Stimulated activated CD8-positive, alpha-beta memory T cell treated with anti-CD3 and anti-CD28 coated beads, Interleukin-7, amount 100 ng/mL, for 4 hours (primary cell): ENCODE results near the gene THSD4.
"Not testable (repeated sequence)": the region's sequence is repeated elsewhere in the genome, so short reads cannot be mapped to it uniquely, and the experiment has no call there.

ENCODE experiments used
- DNase-seq, 2 donors: peaks; one replicate each; pipeline ENCODE4 v3.0.0-alpha.2; 2020; ENCODE audit warnings: low read depth in 2 of 2

THSD4 gene

GRCh38 chr15:71121442-71121841 is 6.2 kb downstream of the THSD4 start:
- no peak for DNase-seq

- DNase-seq = no peak
Measured at GRCh38 chr15:71124937-71125790, 9.9 kb downstream of the THSD4 start.

- DNase-seq = no peak
Measured at GRCh38 chr15:71125831-71126450, 10.7 kb downstream of the THSD4 start.

GRCh38 chr15:71127083-71127482 is 11.8 kb downstream of the THSD4 start:
- no peak for DNase-seq

GRCh38 chr15:71128159-71128558 is 12.9 kb downstream of the THSD4 start:
- not testable (repeated sequence) for DNase-seq

- DNase-seq = no peak
Measured at GRCh38 chr15:71128939-71129562, 13.8 kb downstream of the THSD4 start.

- no peak for DNase-seq
Measured at GRCh38 chr15:71129669-71130068, 14.4 kb downstream of the THSD4 start.

GRCh38 chr15:71131601-71132362 is 16.5 kb downstream of the THSD4 start:
- DNase-seq = no peak

GRCh38 chr15:71133747-71134472 is 18.6 kb downstream of the THSD4 start:
- no peak for DNase-seq

GRCh38 chr15:71136159-71136783 is 21.0 kb downstream of the THSD4 start:
- DNase-seq = no peak

- no peak for DNase-seq
Measured at GRCh38 chr15:71136793-71137518, 21.7 kb downstream of the THSD4 start.

- no peak for DNase-seq
Measured at GRCh38 chr15:71138473-71138872, 23.2 kb downstream of the THSD4 start.

GRCh38 chr15:71139241-71139640 is 24.0 kb downstream of the THSD4 start:
- no peak for DNase-seq

- no peak for DNase-seq
Measured at GRCh38 chr15:71141572-71141971, 26.3 kb downstream of the THSD4 start.

GRCh38 chr15:71142780-71143179 is 27.5 kb downstream of the THSD4 start:
- DNase-seq = no peak

GRCh38 chr15:71143373-71144310 is 28.4 kb downstream of the THSD4 start:
- no peak for DNase-seq

GRCh38 chr15:71145648-71146047 is 30.4 kb downstream of the THSD4 start:
- no peak for DNase-seq

GRCh38 chr15:71146580-71146982 is 31.3 kb downstream of the THSD4 start:
- no peak for DNase-seq

- DNase-seq = no peak
Measured at GRCh38 chr15:71148048-71148447, 32.8 kb downstream of the THSD4 start.
